DND-41 (cell line): ENCODE results near the gene ESYT2.

Experiments
- EZH2 ChIP-seq: IDR thresholded peaks from 3 replicates; pipeline ENCODE4 v1.6.1; 2012; ENCODE audit warnings: borderline replicate concordance, low read depth, mild to moderate bottlenecking, moderate library complexity, low read length, inconsistent platforms; ENCODE audit not compliant: severe bottlenecking
- TF ChIP-seq, protein P1 (sequence below): IDR thresholded peaks from 2 replicates; pipeline ENCODE4 v1.5.1; 2012; ENCODE audit warnings: borderline replicate concordance, low read length, moderate library complexity, mild to moderate bottlenecking; ENCODE audit not compliant: poor library complexity, severe bottlenecking; ENCODE audit errors: extremely low read depth

DNA sequence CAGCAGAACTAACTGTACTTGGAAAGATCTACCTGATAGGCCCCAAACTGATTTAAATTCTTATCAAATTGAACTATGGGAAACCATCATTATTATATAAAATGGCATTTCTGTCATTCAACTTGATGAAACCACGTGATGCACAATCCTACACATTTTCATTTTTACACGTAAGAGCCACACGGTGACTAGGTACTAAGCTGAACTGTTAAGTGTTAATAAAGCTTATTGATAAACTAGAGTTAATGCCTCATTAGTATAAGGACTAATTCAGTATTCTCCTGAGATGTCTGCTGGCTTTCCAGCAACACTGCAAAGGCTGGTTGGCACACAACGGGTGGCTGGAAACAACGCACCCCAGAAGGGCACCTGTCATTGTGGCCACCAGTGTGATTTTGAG, 129.3 kb downstream of the ESYT2 start:
- TF ChIP-seq, protein P1, sequence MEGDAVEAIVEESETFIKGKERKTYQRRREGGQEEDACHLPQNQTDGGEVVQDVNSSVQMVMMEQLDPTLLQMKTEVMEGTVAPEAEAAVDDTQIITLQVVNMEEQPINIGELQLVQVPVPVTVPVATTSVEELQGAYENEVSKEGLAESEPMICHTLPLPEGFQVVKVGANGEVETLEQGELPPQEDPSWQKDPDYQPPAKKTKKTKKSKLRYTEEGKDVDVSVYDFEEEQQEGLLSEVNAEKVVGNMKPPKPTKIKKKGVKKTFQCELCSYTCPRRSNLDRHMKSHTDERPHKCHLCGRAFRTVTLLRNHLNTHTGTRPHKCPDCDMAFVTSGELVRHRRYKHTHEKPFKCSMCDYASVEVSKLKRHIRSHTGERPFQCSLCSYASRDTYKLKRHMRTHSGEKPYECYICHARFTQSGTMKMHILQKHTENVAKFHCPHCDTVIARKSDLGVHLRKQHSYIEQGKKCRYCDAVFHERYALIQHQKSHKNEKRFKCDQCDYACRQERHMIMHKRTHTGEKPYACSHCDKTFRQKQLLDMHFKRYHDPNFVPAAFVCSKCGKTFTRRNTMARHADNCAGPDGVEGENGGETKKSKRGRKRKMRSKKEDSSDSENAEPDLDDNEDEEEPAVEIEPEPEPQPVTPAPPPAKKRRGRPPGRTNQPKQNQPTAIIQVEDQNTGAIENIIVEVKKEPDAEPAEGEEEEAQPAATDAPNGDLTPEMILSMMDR = no peak
- TF ChIP-seq EZH2 = no peak
